HCT116 (cell line): ENCODE results near the gene CDAN1. TPM values are rescaled to one million over a fixed set of nuclear protein-coding genes. Genes with fewer than 3 reads are reported as not detected.

ENCODE experiments used
- ATAC-seq: fragments of 200-7000 bp; cut with Tn5 transposase; 2 replicates; pipeline ENCODE4 v1.9.1; 2020; ENCODE audit warnings: mild to moderate bottlenecking, moderate library complexity
- BruUV-seq: library from RNA; stranded (reverse); fragments of 400-500 nt; replicated peaks from 2 replicates; lab custom pipeline; 2021; lab: Mats Ljungman, UMichigan
- CTCF ChIA-PET: fragments of 300-600 bp; sonication (Branson Sonifier 250); formaldehyde crosslinking; loops from one replicate; lab custom pipeline; 2021; ENCODE audit warnings: antibody characterized with exemption; lab: Charles Lee
- POLR2A ChIA-PET: fragments of 300-600, 350-600 bp; sonication (Branson Sonifier 250); formaldehyde crosslinking; loops from one replicate; lab custom pipeline; 2021; ENCODE audit warnings: antibody characterized with exemption; lab: Charles Lee
- RAD21 ChIA-PET, 2 experiments: fragments of 300-600 bp; sonication (Branson Sonifier 250); formaldehyde crosslinking; loops; one replicate each; lab custom pipeline; 2023; ENCODE audit warnings: low total read pairs in 2 of 2; ENCODE audit not compliant: uncharacterized antibody in 2 of 2, unreplicated experiment in 2 of 2, low non-redundant PET in 1 of 2; lab: Charles Lee
- DNase-seq: peaks from one replicate; pipeline ENCODE4 v3.0.0-alpha.2; 2010; ENCODE audit warnings: low read depth, low spot score
- H2AFZ ChIP-seq: fragments of 200-600 bp; shearing (Covaris generic), sonication (generic); 2 replicates; pipeline ENCODE4 v1.6.1; 2017; ENCODE audit warnings: low read depth, mixed run types, mixed read lengths, antibody characterized with exemption, low read length; ENCODE audit not compliant: poor library complexity, severe bottlenecking
- H3K27ac ChIP-seq: 2 replicates; pipeline ENCODE4 v1.5.1; 2012; ENCODE audit warnings: low read depth, low read length
- H3K27me3 ChIP-seq: fragments of 200-600 bp; sonication (generic); 2 replicates; pipeline ENCODE4 v1.6.1; 2016; ENCODE audit warnings: mixed run types, low read length, mixed read lengths; ENCODE audit not compliant: insufficient read depth
- H3K36me3 ChIP-seq, 2 experiments: fragments of 200-500 bp in 1 of 2; fragments of 200-600 bp in 1 of 2; sonication (Bioruptor generic) in 1 of 2; sonication (generic) in 1 of 2; 2 replicates each; pipeline versions ENCODE4 v1.5.1 to v1.6.1; 2014 to 2016; ENCODE audit warnings: low read length in 2 of 2, inconsistent platforms in 1 of 2, mixed read lengths in 1 of 2, mixed run types in 1 of 2; ENCODE audit not compliant: insufficient read depth in 2 of 2, control insufficient read depth in 1 of 2
- H3K4me1 ChIP-seq, 2 experiments: fragments of 200-600 bp in 1 of 2; sonication (generic) in 1 of 2; 2 replicates each; pipeline versions ENCODE4 v1.5.1 to v1.6.1; 2012 to 2017; ENCODE audit warnings: low read length in 2 of 2, inconsistent platforms in 1 of 2, mild to moderate bottlenecking in 1 of 2, mixed read lengths in 1 of 2, mixed run types in 1 of 2, moderate library complexity in 1 of 2; ENCODE audit not compliant: insufficient read depth in 2 of 2, control insufficient read depth in 1 of 2
- H3K4me2 ChIP-seq: fragments of 200-600 bp; sonication (generic); 2 replicates; pipeline ENCODE4 v1.6.1; 2017; ENCODE audit warnings: mixed run types, low read length, mixed read lengths
- H3K4me3 ChIP-seq, 2 experiments: fragments of 200-600 bp in 1 of 2; sonication (generic) in 1 of 2; replicated peaks in 1 of 2; 2 replicates each; pipeline ENCODE4 v1.5.1; 2011 to 2016; ENCODE audit warnings: low read length in 2 of 2, control low read depth in 1 of 2, low read depth in 1 of 2, mild to moderate bottlenecking in 1 of 2, mixed read lengths in 1 of 2, mixed run types in 1 of 2
- H3K79me2 ChIP-seq: fragments of 200-600 bp; sonication (generic); 2 replicates; pipeline ENCODE4 v1.6.1; 2017; ENCODE audit warnings: mild to moderate bottlenecking, mixed run types, low read length, moderate library complexity, mixed read lengths; ENCODE audit not compliant: insufficient read depth
- H3K9ac ChIP-seq: fragments of 200-600 bp; sonication (generic); 2 replicates; pipeline ENCODE4 v1.6.1; 2016; ENCODE audit warnings: low read length, mixed read lengths
- H3K9me2 ChIP-seq: fragments of 200-600 bp; sonication (generic), shearing (Covaris generic); 2 replicates; pipeline ENCODE4 v1.6.1; 2017; ENCODE audit warnings: mixed run types, mild to moderate bottlenecking, moderate library complexity; ENCODE audit not compliant: insufficient read depth
- H3K9me3 ChIP-seq, 2 experiments: fragments of 200-500 bp in 1 of 2; fragments of 200-600 bp in 1 of 2; sonication (Bioruptor generic) in 1 of 2; sonication (generic) in 1 of 2; 2 replicates each; pipeline ENCODE4 v1.6.1; 2014 to 2017; ENCODE audit warnings: low read length in 2 of 2, mixed read lengths in 2 of 2, inconsistent platforms in 1 of 2, low read depth in 1 of 2, mild to moderate bottlenecking in 1 of 2, mixed run types in 1 of 2, moderate library complexity in 1 of 2; ENCODE audit not compliant: control insufficient read depth in 1 of 2, insufficient read depth in 1 of 2
- H4K20me1 ChIP-seq: fragments of 200-600 bp; sonication (generic), shearing (Covaris generic); 2 replicates; pipeline ENCODE4 v1.6.1; 2017; ENCODE audit warnings: mixed run types, mild to moderate bottlenecking, moderate library complexity; ENCODE audit not compliant: insufficient read depth
- ATF3 ChIP-seq: IDR thresholded peaks from 2 replicates; pipeline ENCODE4 v1.6.1; 2012
- CBX3 ChIP-seq: IDR thresholded peaks from 2 replicates; pipeline ENCODE4 v1.6.1; 2012; ENCODE audit warnings: low read depth
- CTCF ChIP-seq, 3 experiments: fragments of 200-600 bp in 1 of 3; sonication (generic) in 1 of 3; IDR thresholded peaks in 2 of 3; conservative IDR thresholded peaks in 1 of 3; 2 replicates each; pipeline ENCODE4 v1.5.1; 2012 to 2017; ENCODE audit warnings: low read depth in 2 of 3, low read length in 2 of 3, antibody characterized with exemption in 1 of 3, borderline replicate concordance in 1 of 3, control low read depth in 1 of 3, mild to moderate bottlenecking in 1 of 3, mixed read lengths in 1 of 3, mixed run types in 1 of 3, moderate library complexity in 1 of 3; ENCODE audit not compliant: insufficient read depth in 1 of 3
- EGR1 ChIP-seq: IDR thresholded peaks from 2 replicates; pipeline ENCODE4 v1.6.1; 2012; ENCODE audit warnings: low read depth
- ELF1 ChIP-seq: IDR thresholded peaks from 2 replicates; pipeline ENCODE4 v1.6.1; 2012; ENCODE audit warnings: low read depth, borderline replicate concordance
- EZH2 ChIP-seq: fragments of 200-600 bp; sonication (generic); IDR thresholded peaks from 2 replicates; pipeline ENCODE4 v1.6.1; 2017; ENCODE audit warnings: antibody characterized with exemption, mixed run types
- FOSL1 ChIP-seq: IDR thresholded peaks from 2 replicates; pipeline ENCODE4 v1.6.1; 2012; ENCODE audit warnings: low read depth
- POLR2A ChIP-seq: IDR thresholded peaks from 2 replicates; pipeline ENCODE4 v1.7.0; 2011; ENCODE audit warnings: borderline replicate concordance; ENCODE audit not compliant: insufficient read depth, insufficient read length; ENCODE audit errors: extremely low read depth
- POLR2AphosphoS5 ChIP-seq: IDR thresholded peaks from 2 replicates; pipeline ENCODE4 v1.6.1; 2011; ENCODE audit warnings: mild to moderate bottlenecking, low read depth, low read length, moderate library complexity
- RAD21 ChIP-seq: IDR thresholded peaks from 2 replicates; pipeline ENCODE4 v1.6.1; 2012; ENCODE audit warnings: low read depth, mild to moderate bottlenecking
- SIN3A ChIP-seq: IDR thresholded peaks from 2 replicates; pipeline ENCODE4 v1.6.1; 2012; ENCODE audit warnings: low read depth
- YY1 ChIP-seq: IDR thresholded peaks from 2 replicates; pipeline ENCODE4 v1.6.1; 2011; ENCODE audit warnings: low read length, low read depth, moderate library complexity, mild to moderate bottlenecking; ENCODE audit not compliant: insufficient replicate concordance; ENCODE audit errors: extremely low read depth
- ZNF274 ChIP-seq: fragments of 200-500 bp; sonication (Bioruptor generic); IDR thresholded peaks from 2 replicates; pipeline ENCODE4 v1.6.1; 2014; ENCODE audit warnings: mild to moderate bottlenecking, low read depth, low read length, inconsistent platforms
- intact Hi-C: fragments of 100-400 bp; cut with micrococcal nuclease; formaldehyde crosslinking; loops from 2 replicates; pipeline ENCODE4 v1.10.0; 2022
- total RNA-seq: library from RNA; stranded (reverse); gene quantifications from one replicate; pipeline ENCODE4 v1.2.1, GENCODE V29; 2021; ENCODE audit not compliant: unreplicated experiment

CDAN1 gene
- total RNA-seq, 1 experiment from 2014 or later, result 22.4 TPM

GRCh38 chr15:42775416-42775815, 38.5 kb upstream of the CDAN1 start (continued):
- TF ChIP-seq SIN3A, result no peak
- TF ChIP-seq EGR1, result no peak

DNA sequence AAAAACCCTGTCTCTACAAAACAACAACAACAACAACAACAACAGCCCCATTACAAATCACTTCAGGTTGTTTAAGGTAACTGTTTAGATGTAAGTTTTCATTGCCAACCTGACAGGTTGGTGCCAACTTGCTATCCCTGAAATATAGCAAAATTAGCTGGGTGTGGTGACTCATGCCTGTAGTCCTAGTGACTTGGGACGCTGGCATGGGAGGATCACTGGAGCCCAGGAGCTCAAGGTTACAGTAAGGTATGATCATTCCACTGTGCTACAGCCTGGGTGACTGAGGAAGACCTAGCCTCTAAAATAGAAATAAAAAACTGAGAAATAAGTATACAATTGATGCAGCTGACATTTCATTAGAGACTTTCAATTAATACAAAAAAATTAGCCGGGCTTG, 36.0 kb upstream of the CDAN1 start:
- no peak overlapping the region for H3K9ac ChIP-seq
- no peaks in the 10 kb centered on the region for H3K27me3 ChIP-seq
- H3K4me2 ChIP-seq, result no peak overlapping the region
- ChIA-PET POLR2A (no interaction called here), CTCF (no interaction called here), RAD21 (no interaction called here)
- no peak for TF ChIP-seq POLR2A
- no peak for TF ChIP-seq SIN3A
- no peak for TF ChIP-seq RAD21
- no peak for TF ChIP-seq ATF3
- TF ChIP-seq ZNF274, result no peak
- TF ChIP-seq CBX3, result no peak
- TF ChIP-seq ELF1, result no peak
- no peak for TF ChIP-seq POLR2AphosphoS5
- no peak for TF ChIP-seq EZH2
- TF ChIP-seq FOSL1, result no peak
- TF ChIP-seq CTCF (IDR thresholded peaks at IDR 0.05 in 2 of 3, conservative IDR thresholded peaks at IDR 0.05 in 1 of 3; ENCODE audit: borderline replicate concordance in 1 of 3, insufficient read depth in 1 of 3, low read depth in 2 of 3, low read length in 2 of 3), result no peak
- TF ChIP-seq YY1, result no peak
- intact Hi-C loops, result no loop called here
- no peaks in the 10 kb centered on the region for H3K9me2 ChIP-seq
- H3K4me3 ChIP-seq, result no peak overlapping the region
- H3K4me1 ChIP-seq, result no peaks in the 10 kb centered on the region
- no peaks in the 10 kb centered on the region for H3K79me2 ChIP-seq
- no peaks in the 10 kb centered on the region for H3K9me3 ChIP-seq
- no peaks in the 10 kb centered on the region for H3K36me3 ChIP-seq
- DNase-seq (no peak), ATAC-seq (no peak)
- no peak overlapping the region for H3K27ac ChIP-seq
- H2AFZ ChIP-seq, result no peak overlapping the region
- H4K20me1 ChIP-seq, result no peaks in the 10 kb centered on the region
- BruUV-seq, result no TSS peak
